ENCODE measurements around the gene HOXB6. TPM values are rescaled to one million over a fixed set of nuclear protein-coding genes. Genes with fewer than 3 reads are reported as not detected.

HOXB6 gene
- total RNA-seq, 6 donors from 2014 or later = 1.1 to 11.3 (median 7.0) TPM

DNA sequence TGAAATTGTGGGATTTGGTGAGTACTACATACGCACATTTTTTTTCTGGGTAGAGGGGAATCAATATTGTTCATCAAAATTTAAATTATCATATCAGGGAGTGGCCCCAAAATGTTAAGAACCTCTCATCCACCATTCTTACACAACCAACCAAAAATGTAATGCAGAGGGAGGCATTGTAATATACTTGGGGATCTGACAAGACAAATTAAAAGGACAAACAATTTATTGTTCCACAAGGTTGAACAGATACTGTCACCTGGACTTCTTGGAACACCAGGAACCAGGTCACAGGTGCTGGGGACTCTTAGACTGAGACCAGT, 36.0 kb upstream of the HOXB6 start:
- H3K36me3 ChIP-seq = no peaks in the 10 kb centered on the region
- H3K4me3 ChIP-seq = no peak overlapping the region
- TF ChIP-seq POLR2AphosphoS5 (IDR thresholded peaks at IDR 0.05) (no peak), EP300 (IDR thresholded peaks at IDR 0.05) (no peak), POLR2A (IDR thresholded peaks at IDR 0.05) (no peak)
- TF ChIP-seq, protein P1, sequence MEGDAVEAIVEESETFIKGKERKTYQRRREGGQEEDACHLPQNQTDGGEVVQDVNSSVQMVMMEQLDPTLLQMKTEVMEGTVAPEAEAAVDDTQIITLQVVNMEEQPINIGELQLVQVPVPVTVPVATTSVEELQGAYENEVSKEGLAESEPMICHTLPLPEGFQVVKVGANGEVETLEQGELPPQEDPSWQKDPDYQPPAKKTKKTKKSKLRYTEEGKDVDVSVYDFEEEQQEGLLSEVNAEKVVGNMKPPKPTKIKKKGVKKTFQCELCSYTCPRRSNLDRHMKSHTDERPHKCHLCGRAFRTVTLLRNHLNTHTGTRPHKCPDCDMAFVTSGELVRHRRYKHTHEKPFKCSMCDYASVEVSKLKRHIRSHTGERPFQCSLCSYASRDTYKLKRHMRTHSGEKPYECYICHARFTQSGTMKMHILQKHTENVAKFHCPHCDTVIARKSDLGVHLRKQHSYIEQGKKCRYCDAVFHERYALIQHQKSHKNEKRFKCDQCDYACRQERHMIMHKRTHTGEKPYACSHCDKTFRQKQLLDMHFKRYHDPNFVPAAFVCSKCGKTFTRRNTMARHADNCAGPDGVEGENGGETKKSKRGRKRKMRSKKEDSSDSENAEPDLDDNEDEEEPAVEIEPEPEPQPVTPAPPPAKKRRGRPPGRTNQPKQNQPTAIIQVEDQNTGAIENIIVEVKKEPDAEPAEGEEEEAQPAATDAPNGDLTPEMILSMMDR (IDR thresholded peaks at IDR 0.05) = no peak
- H3K9me3 ChIP-seq = no peaks in the 10 kb centered on the region
- DNase-seq (no peak), ATAC-seq (ENCODE audit: low FRiP score in 2 of 2) (no peak)
- H3K4me1 ChIP-seq = peaks cover 0 to 12% (median 2%) of the 10 kb centered on the region in 4 donors
- H3K27me3 ChIP-seq = peaks cover 2 to 56% (median 31%) of the 10 kb centered on the region in 4 donors
- 67 to 73% methylated on average over 1 of the region's 1 CpG for WGBS, 2 donors
- no peak overlapping the region for H3K27ac ChIP-seq

DNA sequence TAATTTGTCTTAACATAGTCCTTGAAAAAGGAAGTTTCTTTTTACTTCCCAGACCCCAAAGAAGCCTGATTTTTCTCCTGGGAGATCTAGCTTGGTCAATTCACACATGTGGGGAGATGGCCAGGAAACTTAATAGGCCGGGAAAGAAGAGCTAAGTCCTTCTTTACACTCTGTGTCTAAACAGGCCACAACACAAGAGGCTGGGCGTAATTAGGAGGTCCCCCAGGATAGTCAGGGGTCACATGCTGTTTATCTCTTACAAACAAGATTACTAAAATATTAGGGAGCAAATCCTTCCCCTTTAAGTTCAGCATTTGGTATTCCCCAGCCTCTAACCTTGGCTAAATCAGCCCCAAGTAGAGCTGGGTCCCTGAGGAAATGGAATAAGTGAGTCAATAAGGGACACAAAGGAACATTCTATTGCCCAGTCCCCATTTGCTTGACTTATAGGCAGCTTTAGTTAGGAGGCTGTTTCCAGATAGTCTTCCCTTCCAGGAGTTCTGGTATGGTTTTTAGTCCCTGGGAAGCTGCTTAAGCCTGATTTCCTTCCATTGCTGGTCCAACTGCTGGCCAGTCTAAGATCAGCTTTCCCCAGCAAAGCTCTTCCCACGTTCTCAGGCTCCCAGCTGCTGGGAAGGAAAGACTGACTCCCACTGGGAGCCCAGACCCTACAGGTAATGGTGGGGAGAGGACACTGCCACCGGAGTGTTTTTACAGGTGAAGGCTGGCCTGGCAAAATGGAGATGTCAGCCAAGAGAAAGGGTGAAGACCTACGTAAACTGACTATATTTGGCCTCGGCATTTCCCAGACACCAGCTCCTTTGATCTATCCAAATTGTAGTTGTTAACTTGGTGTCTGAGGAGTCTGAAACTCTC, 35.4 kb upstream of the HOXB6 start:
- Histone ChIP-seq H3K9me3 (no peaks in the 10 kb centered on the region), H3K4me1 (peaks cover 0 to 12% (median 2%) of the 10 kb centered on the region in 4 donors), H3K27ac (no peak overlapping the region), H3K27me3 (peaks cover 2 to 56% (median 34%) of the 10 kb centered on the region in 4 donors), H3K36me3 (no peaks in the 10 kb centered on the region), H3K4me3 (no peak overlapping the region)
- no peak for DNase-seq
- TF ChIP-seq EP300 (IDR thresholded peaks at IDR 0.05) (no peak), POLR2AphosphoS5 (IDR thresholded peaks at IDR 0.05) (no peak), POLR2A (IDR thresholded peaks at IDR 0.05) (no peak)
- TF ChIP-seq, protein P1 (IDR thresholded peaks at IDR 0.05) = no peak
- WGBS, 2 donors = 66 to 67% methylated on average over 5 to 6 of the region's 6 CpGs
- no peak for ATAC-seq (ENCODE audit: low FRiP score in 2 of 2)

DNA sequence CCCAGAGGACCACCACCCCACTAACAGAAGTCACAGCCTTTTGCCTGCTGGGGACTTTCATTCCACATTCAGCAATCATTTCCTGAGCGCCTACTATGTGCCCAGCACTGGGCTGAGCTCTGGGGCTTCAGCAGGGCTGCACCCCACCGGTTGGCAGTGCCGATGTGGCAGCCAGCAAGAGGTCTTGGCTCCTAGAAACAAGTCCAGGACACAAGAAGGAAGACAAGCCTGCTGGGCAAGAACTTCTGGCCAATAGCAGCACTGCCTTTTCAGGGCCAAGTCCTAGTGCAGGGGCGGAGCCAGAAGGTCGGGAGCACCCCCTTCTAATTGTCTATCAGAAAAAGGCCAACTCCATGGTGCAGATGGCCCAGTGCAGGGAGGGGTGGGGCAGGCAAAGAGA, 34.4 kb upstream of the HOXB6 start:
- DNase-seq (no peak), ATAC-seq (ENCODE audit: low FRiP score in 2 of 2) (no peak)
- TF ChIP-seq EP300 (IDR thresholded peaks at IDR 0.05) = no peak
- no peak for TF ChIP-seq POLR2AphosphoS5 (IDR thresholded peaks at IDR 0.05)
- TF ChIP-seq POLR2A (IDR thresholded peaks at IDR 0.05) = no peak
- TF ChIP-seq, protein P1 (IDR thresholded peaks at IDR 0.05) = no peak
- H3K36me3 ChIP-seq = no peaks in the 10 kb centered on the region
- H3K27ac ChIP-seq = no peak overlapping the region
- WGBS, 2 donors = 30 to 39% methylated on average over 2 to 5 of the region's 5 CpGs
- H3K4me3 ChIP-seq = no peak overlapping the region
- peaks cover 2 to 66% (median 42%) of the 10 kb centered on the region in 4 donors for H3K27me3 ChIP-seq
- no peaks in the 10 kb centered on the region for H3K9me3 ChIP-seq
- peaks cover 0 to 12% (median 2%) of the 10 kb centered on the region in 4 donors for H3K4me1 ChIP-seq

DNA sequence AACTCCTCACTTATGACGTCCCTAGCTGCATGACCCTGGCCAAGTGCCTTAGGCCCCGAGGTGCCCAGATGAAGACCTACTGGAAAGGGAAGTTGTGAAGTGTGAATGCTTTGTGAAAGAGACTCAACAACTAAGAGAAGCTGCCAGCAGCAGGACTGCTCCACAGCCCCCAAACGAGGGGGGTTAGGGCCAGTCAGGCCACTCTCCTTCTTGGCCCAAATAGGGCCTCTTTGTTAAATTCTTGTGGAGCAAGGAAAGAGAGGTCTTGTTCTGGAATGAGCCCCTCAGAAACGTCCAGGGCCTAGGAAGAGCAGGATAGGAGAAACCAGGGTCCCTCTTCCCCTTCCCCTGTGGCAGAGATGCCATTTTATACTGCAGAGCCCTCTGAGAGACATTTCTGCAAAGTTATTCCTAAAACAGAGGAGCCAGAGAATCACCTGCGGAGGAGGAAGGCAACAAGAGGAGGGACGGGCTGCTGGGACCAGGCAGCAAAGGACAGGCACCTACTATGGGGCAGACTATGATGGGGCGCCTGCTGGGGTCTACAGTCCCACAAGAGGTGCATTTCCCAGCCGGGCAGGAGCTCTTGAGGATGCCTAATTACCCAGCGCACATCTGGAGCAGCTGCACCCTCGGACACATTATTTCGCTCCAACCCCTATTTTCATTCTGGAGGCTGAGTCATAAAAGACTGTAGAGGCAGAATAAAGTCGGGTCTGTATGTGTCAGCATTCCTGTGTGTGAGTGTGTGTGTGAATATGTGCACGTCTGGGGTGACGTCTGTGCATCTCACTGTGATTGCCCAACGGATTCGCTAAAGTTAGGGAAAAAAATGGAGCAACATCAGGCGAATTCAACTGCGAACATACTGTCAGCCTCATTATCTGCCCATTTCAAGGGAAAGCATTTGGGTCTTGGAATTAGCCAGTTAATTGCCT, 32.8 kb upstream of the HOXB6 start:
- Histone ChIP-seq H3K27ac (no peak overlapping the region), H3K4me3 (no peak overlapping the region), H3K27me3 (peaks cover 2 to 76% (median 51%) of the 10 kb centered on the region in 4 donors), H3K36me3 (no peaks in the 10 kb centered on the region), H3K4me1 (peaks cover 3 to 16% (median 5%) of the 10 kb centered on the region in 4 donors), H3K9me3 (no peaks in the 10 kb centered on the region)
- WGBS, 2 donors = 30 to 47% methylated on average over 18 of the region's 18 CpGs
- ATAC-seq (ENCODE audit: low FRiP score in 2 of 2) = peak in 1 of 2 donors; percentile 19
- no peak for TF ChIP-seq POLR2A (IDR thresholded peaks at IDR 0.05)
- TF ChIP-seq POLR2AphosphoS5 (IDR thresholded peaks at IDR 0.05) = no peak
- TF ChIP-seq, protein P1 (IDR thresholded peaks at IDR 0.05) = no peak
- no peak for TF ChIP-seq EP300 (IDR thresholded peaks at IDR 0.05)
- no peak for DNase-seq

Data from upper lobe of left lung (tissue), 6 donors.